Neural crest cell (in vitro differentiated cells): Measurements from ENCODE around the gene SPAG9. TPM values are rescaled to one million over a fixed set of nuclear protein-coding genes. Genes with fewer than 3 reads are reported as not detected.

Experiments used
- DNase-seq: peaks from one replicate; pipeline ENCODE4 v3.0.0; 2021; ENCODE audit warnings: low read depth, mixed read lengths, low spot score
- H3K27ac Mint-ChIP-seq: one replicate; pipeline ENCODE4 v1.8.0; 2021; ENCODE audit warnings: mild to moderate bottlenecking, mixed read lengths; ENCODE audit not compliant: unreplicated experiment
- H3K27me3 Mint-ChIP-seq: 2 replicates; pipeline ENCODE4 v1.8.0; 2021; ENCODE audit warnings: low read depth, mild to moderate bottlenecking, mixed read lengths
- H3K36me3 Mint-ChIP-seq: 2 replicates; pipeline ENCODE4 v1.8.0; 2021; ENCODE audit warnings: low read depth, mild to moderate bottlenecking, mixed read lengths
- H3K4me1 Mint-ChIP-seq: 2 replicates; pipeline ENCODE4 v1.8.0; 2021; ENCODE audit warnings: mixed read lengths
- H3K4me3 Mint-ChIP-seq: one replicate; pipeline ENCODE4 v1.8.0; 2021; ENCODE audit warnings: mild to moderate bottlenecking, mixed read lengths
- H3K9me3 Mint-ChIP-seq: 2 replicates; pipeline ENCODE4 v1.8.0; 2021; ENCODE audit warnings: mixed read lengths
- total RNA-seq: library from RNA; stranded (reverse); gene quantifications from 2 replicates; pipeline ENCODE4 v1.2.1, GENCODE V29; 2021
- TF ChIP-seq, protein P1 (sequence below): fragments of 200-600 bp; sonication (generic); conservative IDR thresholded peaks from 2 replicates; pipeline ENCODE4 v1.5.0; 2021; ENCODE audit warnings: antibody characterized with exemption, mild to moderate bottlenecking

The SPAG9 gene
- total RNA-seq, 1 donor from 2014 or later = 116 TPM

DNA sequence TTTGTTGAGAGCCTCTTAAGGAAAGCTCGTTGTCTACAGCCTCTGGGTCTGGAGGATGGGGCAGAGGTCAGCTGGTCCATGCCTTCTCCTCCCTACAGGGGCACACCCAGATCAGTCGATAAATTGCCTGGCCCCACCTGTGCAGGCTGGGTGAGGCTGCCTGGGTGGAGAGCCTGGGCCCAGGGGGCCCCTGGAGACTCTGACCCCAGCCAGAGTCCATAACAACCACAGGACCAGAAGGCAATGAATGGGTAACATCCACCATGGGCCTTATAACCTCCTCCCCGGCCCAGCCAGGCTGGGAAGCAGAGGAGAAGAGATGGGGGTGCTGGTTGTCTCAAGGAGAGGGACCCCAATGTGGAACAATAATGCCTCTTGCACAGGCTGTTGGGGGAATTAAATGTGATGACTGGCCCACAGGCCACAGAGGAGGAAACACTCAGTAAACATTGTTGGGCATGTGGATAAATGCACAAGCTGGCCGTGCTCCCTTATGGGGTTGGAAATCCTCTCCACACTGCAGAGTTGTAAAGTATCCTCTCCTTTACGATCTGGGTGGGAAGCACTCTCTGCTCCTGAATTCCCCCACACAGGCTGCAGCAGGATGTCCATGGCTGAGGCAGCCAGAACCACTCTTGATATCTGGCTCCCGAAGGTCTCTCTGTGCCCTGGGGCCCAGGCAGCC lies 197.8 kb downstream of the SPAG9 start:
- DNase-seq = no peak
- TF ChIP-seq, protein P1, sequence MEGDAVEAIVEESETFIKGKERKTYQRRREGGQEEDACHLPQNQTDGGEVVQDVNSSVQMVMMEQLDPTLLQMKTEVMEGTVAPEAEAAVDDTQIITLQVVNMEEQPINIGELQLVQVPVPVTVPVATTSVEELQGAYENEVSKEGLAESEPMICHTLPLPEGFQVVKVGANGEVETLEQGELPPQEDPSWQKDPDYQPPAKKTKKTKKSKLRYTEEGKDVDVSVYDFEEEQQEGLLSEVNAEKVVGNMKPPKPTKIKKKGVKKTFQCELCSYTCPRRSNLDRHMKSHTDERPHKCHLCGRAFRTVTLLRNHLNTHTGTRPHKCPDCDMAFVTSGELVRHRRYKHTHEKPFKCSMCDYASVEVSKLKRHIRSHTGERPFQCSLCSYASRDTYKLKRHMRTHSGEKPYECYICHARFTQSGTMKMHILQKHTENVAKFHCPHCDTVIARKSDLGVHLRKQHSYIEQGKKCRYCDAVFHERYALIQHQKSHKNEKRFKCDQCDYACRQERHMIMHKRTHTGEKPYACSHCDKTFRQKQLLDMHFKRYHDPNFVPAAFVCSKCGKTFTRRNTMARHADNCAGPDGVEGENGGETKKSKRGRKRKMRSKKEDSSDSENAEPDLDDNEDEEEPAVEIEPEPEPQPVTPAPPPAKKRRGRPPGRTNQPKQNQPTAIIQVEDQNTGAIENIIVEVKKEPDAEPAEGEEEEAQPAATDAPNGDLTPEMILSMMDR = no peak
- peaks cover 41% of the 10 kb centered on the region for H3K4me1 Mint-ChIP-seq
- no peaks in the 10 kb centered on the region for H3K36me3 Mint-ChIP-seq
- H3K27ac Mint-ChIP-seq = no peak overlapping the region
- no peaks in the 10 kb centered on the region for H3K9me3 Mint-ChIP-seq
- H3K4me3 Mint-ChIP-seq = no peak overlapping the region
- no peaks in the 10 kb centered on the region for H3K27me3 Mint-ChIP-seq

DNA sequence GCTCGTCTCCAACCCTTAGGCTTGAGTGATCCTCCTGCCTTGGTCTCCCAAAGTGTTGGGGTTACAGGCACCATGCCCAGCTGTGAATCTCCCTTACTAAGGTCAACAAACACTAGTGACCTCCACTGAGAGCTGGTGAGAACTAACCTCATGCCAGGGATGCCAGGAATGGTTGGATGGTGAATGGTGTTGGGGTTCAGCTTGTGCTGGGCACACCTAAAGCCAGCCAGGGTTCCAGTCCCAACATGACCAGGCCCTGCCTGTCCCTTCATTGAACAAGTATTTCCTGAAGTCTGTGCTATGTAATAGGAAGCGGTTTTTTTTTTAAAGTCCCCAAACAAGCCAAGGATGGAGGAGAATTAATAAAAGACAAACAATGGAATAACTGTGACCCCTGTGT lies 198.6 kb downstream of the SPAG9 start:
- Mint-ChIP-seq H3K4me1 (peaks cover 41% of the 10 kb centered on the region), H3K27ac (no peak overlapping the region), H3K9me3 (no peaks in the 10 kb centered on the region), H3K4me3 (no peak overlapping the region), H3K36me3 (no peaks in the 10 kb centered on the region), H3K27me3 (no peaks in the 10 kb centered on the region)
- DNase-seq = no peak
- TF ChIP-seq, protein P1 = no peak

DNA sequence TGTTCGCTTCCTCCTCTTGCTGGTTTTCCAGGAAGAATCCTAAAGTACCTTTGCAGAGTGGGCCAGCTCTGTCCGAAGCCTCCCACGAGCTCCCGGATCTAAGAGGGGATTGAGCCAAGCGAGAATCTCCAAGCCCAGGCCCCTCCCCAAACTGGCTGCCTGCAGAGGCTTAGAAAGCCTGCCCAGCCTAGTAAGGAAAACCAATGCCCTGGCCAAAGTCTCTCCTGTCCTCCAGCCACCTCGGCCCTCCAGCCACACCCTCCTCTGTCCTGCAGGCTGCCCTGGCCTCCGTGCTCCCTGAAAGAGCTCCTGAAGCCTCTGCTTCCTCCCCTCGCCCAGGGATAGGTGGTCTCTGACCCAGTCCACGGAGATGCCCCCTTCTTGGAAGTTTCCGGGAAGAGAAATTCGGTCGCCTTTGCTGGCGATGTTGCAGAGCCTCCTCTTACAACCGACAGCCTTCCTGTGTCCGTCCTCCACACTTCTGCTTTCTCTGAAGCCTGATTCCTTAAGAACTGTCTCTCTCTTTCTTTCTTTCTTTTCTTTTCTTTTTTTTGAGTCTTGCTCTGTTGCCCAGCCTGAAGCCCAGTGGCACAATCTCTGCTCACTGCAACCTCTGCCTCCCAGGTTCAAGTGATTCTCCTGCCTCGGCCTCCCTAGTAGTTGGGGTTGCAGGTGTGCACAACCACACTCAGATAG lies 199.6 kb downstream of the SPAG9 start:
- Mint-ChIP-seq H3K36me3 (no peaks in the 10 kb centered on the region), H3K27ac (peak overlapping the region; percentile 63), H3K27me3 (no peaks in the 10 kb centered on the region), H3K9me3 (no peaks in the 10 kb centered on the region), H3K4me1 (peaks cover 41% of the 10 kb centered on the region), H3K4me3 (no peak overlapping the region)
- no peak for DNase-seq
- TF ChIP-seq, protein P1 = no peak

DNA sequence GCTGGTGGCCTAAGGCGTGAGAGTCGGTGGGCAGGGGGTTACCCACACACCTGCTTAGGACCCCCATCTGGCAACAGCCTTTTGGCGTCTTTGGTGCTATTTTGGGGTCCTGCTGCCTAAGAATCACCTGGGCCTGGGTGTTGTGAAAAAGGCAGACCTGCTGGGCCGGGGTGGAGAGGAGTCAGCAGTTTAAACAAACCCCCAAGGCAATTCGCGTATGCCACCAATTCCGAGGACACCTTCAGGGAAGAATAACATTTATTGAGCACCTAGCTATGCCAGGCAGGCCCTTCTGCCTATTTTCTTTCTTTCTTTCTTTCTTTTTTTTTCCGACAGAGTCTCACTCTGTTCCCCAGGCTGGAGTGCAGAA lies 200.6 kb downstream of the SPAG9 start:
- H3K9me3 Mint-ChIP-seq = no peaks in the 10 kb centered on the region
- no peaks in the 10 kb centered on the region for H3K27me3 Mint-ChIP-seq
- peaks cover 41% of the 10 kb centered on the region for H3K4me1 Mint-ChIP-seq
- H3K27ac Mint-ChIP-seq = peak overlapping the region; percentile 98
- H3K36me3 Mint-ChIP-seq = no peaks in the 10 kb centered on the region
- no peak overlapping the region for H3K4me3 Mint-ChIP-seq
- no peak for DNase-seq
- TF ChIP-seq, protein P1 = no peak

DNA sequence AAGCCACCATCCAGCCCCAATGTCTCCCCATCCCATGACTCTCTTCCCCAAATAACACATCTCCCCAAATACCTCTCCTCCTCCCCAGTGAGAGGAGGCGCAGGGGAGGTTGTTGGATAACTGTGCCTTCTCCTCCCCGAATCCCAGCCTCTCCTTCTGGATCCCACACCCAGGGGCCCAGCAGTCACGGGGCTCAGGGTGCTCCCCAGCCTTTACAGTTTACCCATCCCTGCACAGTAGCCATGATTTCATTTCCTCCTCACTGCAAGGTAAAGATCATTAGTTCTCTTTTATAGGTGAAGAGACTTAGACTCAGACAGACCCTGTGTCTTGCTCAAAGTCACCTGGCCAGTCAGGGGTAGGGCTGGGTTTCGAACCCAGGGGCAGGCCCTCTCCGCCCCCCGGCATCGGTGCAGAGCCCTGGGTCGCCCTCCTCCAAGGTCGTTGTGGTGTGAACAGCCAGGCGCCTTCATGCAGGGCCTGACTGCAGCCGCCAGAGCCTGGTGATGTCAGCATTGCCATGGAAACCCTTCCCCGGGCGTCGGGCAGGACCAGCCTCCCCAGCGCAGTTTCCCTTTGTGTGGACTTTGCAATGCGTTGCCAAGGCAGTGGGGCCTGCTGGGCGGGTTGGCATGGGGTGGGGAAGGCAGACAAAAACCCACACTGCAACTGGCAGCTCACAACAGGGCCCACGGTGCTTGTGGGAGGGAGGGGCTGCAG lies 201.2 kb downstream of the SPAG9 start:
- no peaks in the 10 kb centered on the region for H3K27me3 Mint-ChIP-seq
- peaks cover 45% of the 10 kb centered on the region for H3K4me1 Mint-ChIP-seq
- peak; percentile 64 for DNase-seq
- peak overlapping the region; percentile 51 for H3K4me3 Mint-ChIP-seq
- no peaks in the 10 kb centered on the region for H3K9me3 Mint-ChIP-seq
- H3K36me3 Mint-ChIP-seq = no peaks in the 10 kb centered on the region
- H3K27ac Mint-ChIP-seq = peak overlapping the region; percentile 98
- TF ChIP-seq, protein P1 = no peak
